Ovary (tissue), 9 donors: ENCODE data around the gene MAN1C1. TPM values are rescaled to one million over a fixed set of nuclear protein-coding genes. Genes with fewer than 3 reads are reported as not detected.

Experiments
- DNase-seq, 5 donors: peaks; one replicate each; pipeline ENCODE4 v3.0.0-alpha.2; 2019 to 2020
- H3K27ac ChIP-seq, 2 donors: fragments of 200-600 bp; one replicate each; pipeline versions ENCODE4 v1.5.1 to v1.8.0; 2019 to 2022
- H3K27me3 ChIP-seq: fragments of 200-600 bp; one replicate; pipeline ENCODE4 v1.8.0; 2022
- H3K36me3 ChIP-seq: fragments of 200-600 bp; sonication (generic); one replicate; pipeline ENCODE4 v1.5.1; 2019
- H3K4me1 ChIP-seq: one replicate; pipeline ENCODE4 v1.8.1; 2013; ENCODE audit warnings: mild to moderate bottlenecking, moderate library complexity; ENCODE audit not compliant: insufficient read depth
- H3K4me3 ChIP-seq: fragments of 200-600 bp; sonication (generic); one replicate; pipeline ENCODE4 v1.5.1; 2017
- H3K9me3 ChIP-seq, 2 donors: fragments of 200-600 bp in 1 of 2; sonication (generic) in 1 of 2; one replicate each; pipeline versions ENCODE4 v1.5.1 to v1.8.1; 2013 to 2019; ENCODE audit warnings: mild to moderate bottlenecking in 1 of 2, moderate library complexity in 1 of 2
- EP300 ChIP-seq: sonication (generic); formaldehyde crosslinking; IDR thresholded peaks from one replicate; pipeline ENCODE4 v1.6.1; 2017; ENCODE audit warnings: antibody characterized with exemption
- POLR2A ChIP-seq: fragments of 450-650 bp; IDR thresholded peaks from one replicate; pipeline ENCODE4 v1.6.1; 2017; ENCODE audit warnings: antibody characterized with exemption, mild to moderate bottlenecking, moderate library complexity
- WGBS, 3 donors: extraction: QIAGEN DNeasy Blood & Tissue Kit in 1 of 3; methylation state at CpG; one replicate each; pipeline versions ENCODE4 v1.1.5 to v1.1.7; 2013 to 2017; 5-methylcytosine and 5-hydroxymethylcytosine counted together
- intact Hi-C, 4 donors: fragments of 100-400 bp; cut with DNase I; formaldehyde crosslinking; loops; one replicate each; pipeline versions ENCODE4 v1.11.0 to v1.15.1; 2022 to 2023
- polyA plus RNA-seq, 2 donors: library from polyadenylated mRNA; stranded (reverse); fragments of 200-250 nt in 1 of 2; fragments of 350-450 nt in 1 of 2; fragmentation: Illumina TruSeq in 1 of 2; extraction: RNeasy Lipid Tissue Mini Kit (QIAGEN cat#74804) in 1 of 2; gene quantifications; one replicate each; pipeline ENCODE4 v1.2.3, GENCODE V29; 2013 to 2014
- total RNA-seq, 7 donors: library from RNA; depleted of rRNA in 2 of 7; stranded (reverse); fragments of >200 nt in 2 of 7; fragmentation: NEBNext Ultra II Directional in 3 of 7; extraction: Animal tissue kit (Norgen Biotek cat#: 25700) in 3 of 7; gene quantifications; one replicate each; pipeline versions ENCODE4 v1.1.0 to v1.2.4, GENCODE V29; 2016 to 2023
- TF ChIP-seq, protein P1 (sequence below), 3 donors: fragments of 450-650 bp in 2 of 3; fragments of 200-600 bp in 1 of 3; IDR thresholded peaks; one replicate each; pipeline versions ENCODE4 v1.5.1 to v1.8.0; 2016 to 2022; ENCODE audit warnings: antibody characterized with exemption in 3 of 3, mild to moderate bottlenecking in 1 of 3
- donor health status: DM: no; HTN: no; CAD: no; lungs with moderate emphysema.
- donor health status: DM: no; HTN: no; CAD: no.
- donor health status: Bipolar disorder and iron deficiency.
- donor health status: DM: yes; HTN: yes; CAD: no.
- donor health status: DM: no; HTN: no; CAD: no.
- donor health status: DM: yes; HTN: yes; CAD: no.

The MAN1C1 gene
- total and polyA plus RNA-seq, 9 donors: 18.0 to 59.2 (median 33.1) TPM

DNA sequence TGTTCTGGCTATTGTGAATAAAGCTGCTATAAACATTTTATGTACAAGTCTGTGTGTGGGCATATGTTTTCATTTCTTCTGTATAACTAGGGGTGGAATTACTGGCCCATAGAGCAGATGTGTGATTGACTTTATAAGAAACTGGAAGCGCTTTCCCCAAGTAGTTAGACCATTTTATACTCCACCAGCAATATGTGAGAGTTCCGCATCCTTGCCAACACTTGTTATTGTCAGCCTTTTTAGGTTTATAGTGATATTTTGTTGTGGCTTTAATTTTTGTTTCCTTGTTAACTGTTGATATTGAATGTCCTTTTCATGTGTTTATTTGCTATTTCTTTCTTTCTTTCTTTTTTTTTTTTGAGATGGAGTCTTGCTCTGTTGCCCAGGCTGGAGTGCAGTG is 9.4 kb downstream of the MAN1C1 start:
- Histone ChIP-seq H3K4me3 (no peak overlapping the region), H3K4me1 (peaks cover 3% of the 10 kb centered on the region), H3K9me3 (no peaks in the 10 kb centered on the region), H3K27ac (no peak overlapping the region), H3K36me3 (no peaks in the 10 kb centered on the region), H3K27me3 (no peaks in the 10 kb centered on the region)
- TF ChIP-seq POLR2A (no peak), EP300 (no peak)
- TF ChIP-seq, protein P1, sequence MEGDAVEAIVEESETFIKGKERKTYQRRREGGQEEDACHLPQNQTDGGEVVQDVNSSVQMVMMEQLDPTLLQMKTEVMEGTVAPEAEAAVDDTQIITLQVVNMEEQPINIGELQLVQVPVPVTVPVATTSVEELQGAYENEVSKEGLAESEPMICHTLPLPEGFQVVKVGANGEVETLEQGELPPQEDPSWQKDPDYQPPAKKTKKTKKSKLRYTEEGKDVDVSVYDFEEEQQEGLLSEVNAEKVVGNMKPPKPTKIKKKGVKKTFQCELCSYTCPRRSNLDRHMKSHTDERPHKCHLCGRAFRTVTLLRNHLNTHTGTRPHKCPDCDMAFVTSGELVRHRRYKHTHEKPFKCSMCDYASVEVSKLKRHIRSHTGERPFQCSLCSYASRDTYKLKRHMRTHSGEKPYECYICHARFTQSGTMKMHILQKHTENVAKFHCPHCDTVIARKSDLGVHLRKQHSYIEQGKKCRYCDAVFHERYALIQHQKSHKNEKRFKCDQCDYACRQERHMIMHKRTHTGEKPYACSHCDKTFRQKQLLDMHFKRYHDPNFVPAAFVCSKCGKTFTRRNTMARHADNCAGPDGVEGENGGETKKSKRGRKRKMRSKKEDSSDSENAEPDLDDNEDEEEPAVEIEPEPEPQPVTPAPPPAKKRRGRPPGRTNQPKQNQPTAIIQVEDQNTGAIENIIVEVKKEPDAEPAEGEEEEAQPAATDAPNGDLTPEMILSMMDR (IDR thresholded peaks at IDR 0.05): no peak
- 73 to 98% (median 94%) methylated on average over 2 of the region's 2 CpGs for WGBS, 3 donors
- DNase-seq: no peak
- intact Hi-C loops: loop anchor here in 1 of 4 donors (10.0 kb wide), 1 partner anchor 59 kb away; no protein-coding TSS in a partner anchor

DNA sequence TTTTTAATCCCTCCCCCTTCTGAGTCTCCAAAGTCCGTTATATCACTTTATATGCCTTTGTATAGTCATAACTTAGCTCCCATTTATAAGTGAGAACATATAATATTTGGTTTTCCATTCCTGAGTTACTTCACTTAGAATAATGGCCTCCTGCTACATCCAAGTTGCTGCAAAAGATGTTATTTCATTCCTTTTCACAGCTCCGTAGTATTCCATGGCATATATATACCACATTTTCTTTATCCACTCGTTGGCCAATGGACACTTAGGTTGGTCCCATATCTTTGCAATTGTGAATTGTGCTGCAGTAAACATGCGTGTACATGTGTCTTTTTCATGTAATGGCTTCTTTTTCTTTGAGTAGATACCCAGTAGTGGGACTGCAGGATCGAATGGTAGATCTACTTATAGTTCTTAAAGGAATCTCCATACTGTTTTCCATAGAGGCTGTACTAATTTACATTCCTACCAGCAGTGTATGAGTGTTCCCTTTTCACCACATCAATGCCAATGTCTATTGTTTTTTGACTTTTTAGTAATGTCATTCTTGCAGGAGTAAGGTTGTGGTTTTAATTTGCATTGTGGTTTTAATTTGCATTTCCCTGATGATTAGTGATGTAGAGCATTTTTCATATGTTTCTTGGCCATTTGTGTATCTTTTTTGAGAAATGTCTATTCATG is 12.3 kb downstream of the MAN1C1 start:
- TF ChIP-seq EP300 (no peak), POLR2A (no peak)
- TF ChIP-seq, protein P1 (IDR thresholded peaks at IDR 0.05): no peak
- intact Hi-C loops: loop anchor here in 1 of 4 donors (10.0 kb wide), 1 partner anchor 56 kb away; no protein-coding TSS in a partner anchor
- no peak for DNase-seq

DNA sequence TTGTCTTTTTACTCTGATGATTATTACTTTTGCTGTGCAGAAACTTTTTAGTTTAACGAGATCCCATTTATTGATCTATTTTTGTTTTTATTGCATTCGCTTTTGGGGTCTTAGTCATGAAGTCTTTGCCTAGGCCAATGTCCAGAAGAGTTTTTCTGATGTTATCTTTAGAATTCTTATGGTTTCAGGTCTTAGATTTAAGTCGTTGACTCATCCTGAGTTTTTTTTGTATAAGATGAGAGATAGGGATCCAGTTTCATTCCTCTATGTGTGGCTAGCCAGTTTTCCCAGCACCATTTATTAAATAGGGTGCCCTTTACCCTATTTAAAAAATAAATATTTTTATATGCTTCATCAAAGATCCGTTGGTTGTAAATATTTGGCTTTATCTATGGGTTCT is 13.2 kb downstream of the MAN1C1 start:
- H3K27me3 ChIP-seq: no peaks in the 10 kb centered on the region
- 81 to 91% (median 86%) methylated on average over 4 of the region's 4 CpGs for WGBS, 3 donors
- intact Hi-C loops: loop anchor here in 1 of 4 donors (10.0 kb wide), 1 partner anchor 55 kb away; no protein-coding TSS in a partner anchor

More for the DNA sequence above, 12.3 kb downstream of the MAN1C1 start:
- no peaks in the 10 kb centered on the region for H3K36me3 ChIP-seq
- H3K27me3 ChIP-seq: no peaks in the 10 kb centered on the region
- H3K27ac ChIP-seq: no peak overlapping the region
- H3K4me1 ChIP-seq: peaks cover 5% of the 10 kb centered on the region
- no peak overlapping the region for H3K4me3 ChIP-seq
- no peaks in the 10 kb centered on the region for H3K9me3 ChIP-seq
- 96 to 98% (median 97%) methylated on average over 5 of the region's 5 CpGs for WGBS, 3 donors

DNA sequence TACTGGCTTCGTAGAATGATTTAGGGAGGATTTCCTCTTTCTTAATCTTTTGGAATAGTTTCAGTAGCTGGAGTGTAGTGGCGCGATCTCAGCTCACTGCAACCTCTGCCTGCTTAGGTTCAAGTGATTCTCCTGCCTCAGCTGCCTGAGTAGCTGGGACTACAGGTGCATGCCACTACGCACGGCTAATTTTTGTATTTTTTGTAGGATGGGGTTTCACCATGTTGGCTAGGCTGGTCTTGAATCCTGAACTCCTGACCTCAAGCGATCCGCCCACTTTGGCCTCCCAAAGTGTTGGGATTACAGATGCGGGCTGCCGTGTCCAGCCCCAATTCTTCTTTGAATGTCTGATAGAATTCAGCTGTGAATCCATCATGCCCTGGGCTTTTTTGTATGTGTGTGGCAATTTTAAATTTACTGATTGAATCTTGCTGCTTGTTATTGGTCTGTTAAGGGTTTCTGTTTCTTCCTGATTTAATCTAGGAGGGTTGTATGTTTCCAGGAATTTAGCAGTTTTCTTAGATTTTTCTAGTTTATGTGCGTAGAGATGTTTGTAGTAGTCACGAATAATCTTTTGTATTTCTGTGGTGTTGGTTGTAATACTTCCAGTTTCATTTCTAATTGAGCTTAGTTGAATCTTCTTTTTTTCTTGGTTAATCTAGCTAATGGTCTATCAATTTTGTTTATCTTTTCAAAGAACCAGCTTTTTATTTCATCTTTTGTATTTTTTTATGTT is 15.3 kb downstream of the MAN1C1 start:
- H3K4me3 ChIP-seq: peak overlapping the region; percentile 1
- 5 to 11% (median 9%) methylated on average over 11 of the region's 11 CpGs for WGBS, 3 donors
- no peaks in the 10 kb centered on the region for H3K27me3 ChIP-seq
- H3K36me3 ChIP-seq: no peaks in the 10 kb centered on the region
- H3K9me3 ChIP-seq: no peaks in the 10 kb centered on the region
- intact Hi-C loops: no loop called here
- no peak for TF ChIP-seq EP300
- TF ChIP-seq, protein P1 (IDR thresholded peaks at IDR 0.05): no peak
- no peak for TF ChIP-seq POLR2A
- H3K4me1 ChIP-seq: peaks cover 5% of the 10 kb centered on the region
- DNase-seq: peak in 4 of 5 donors; percentile 41 to 64 (median 52)
- H3K27ac ChIP-seq: peak overlapping the region in 1 of 2 donors; percentile 43

More for the DNA sequence above, 13.2 kb downstream of the MAN1C1 start:
- Histone ChIP-seq H3K36me3 (no peaks in the 10 kb centered on the region), H3K4me1 (peaks cover 5% of the 10 kb centered on the region), H3K4me3 (no peak overlapping the region), H3K9me3 (no peaks in the 10 kb centered on the region), H3K27ac (no peak overlapping the region)
- DNase-seq: no peak
- no peak for TF ChIP-seq POLR2A
- TF ChIP-seq EP300: no peak
